ENCODE data around the gene METRNL.

DNA sequence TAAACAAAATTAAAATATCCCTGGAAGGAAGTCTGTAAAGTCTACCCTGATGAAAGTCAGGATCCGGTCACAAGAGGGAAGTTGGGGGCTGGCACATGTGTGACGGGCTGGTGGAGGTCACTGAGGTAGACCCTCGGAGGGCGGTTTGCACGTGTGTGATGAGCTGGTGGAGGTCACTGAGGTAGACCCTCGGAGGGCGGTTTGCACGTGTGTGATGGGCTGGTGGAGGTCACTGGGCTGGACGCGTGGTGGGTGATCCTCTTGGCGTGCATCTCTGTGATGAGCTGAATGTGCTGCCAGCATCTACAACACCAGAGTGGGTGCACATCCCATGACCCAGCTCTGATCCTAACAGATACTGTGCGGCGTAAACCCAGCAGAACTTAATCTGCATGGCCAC lies 43.7 kb upstream of the METRNL start:
- TF ChIP-seq, protein P1, sequence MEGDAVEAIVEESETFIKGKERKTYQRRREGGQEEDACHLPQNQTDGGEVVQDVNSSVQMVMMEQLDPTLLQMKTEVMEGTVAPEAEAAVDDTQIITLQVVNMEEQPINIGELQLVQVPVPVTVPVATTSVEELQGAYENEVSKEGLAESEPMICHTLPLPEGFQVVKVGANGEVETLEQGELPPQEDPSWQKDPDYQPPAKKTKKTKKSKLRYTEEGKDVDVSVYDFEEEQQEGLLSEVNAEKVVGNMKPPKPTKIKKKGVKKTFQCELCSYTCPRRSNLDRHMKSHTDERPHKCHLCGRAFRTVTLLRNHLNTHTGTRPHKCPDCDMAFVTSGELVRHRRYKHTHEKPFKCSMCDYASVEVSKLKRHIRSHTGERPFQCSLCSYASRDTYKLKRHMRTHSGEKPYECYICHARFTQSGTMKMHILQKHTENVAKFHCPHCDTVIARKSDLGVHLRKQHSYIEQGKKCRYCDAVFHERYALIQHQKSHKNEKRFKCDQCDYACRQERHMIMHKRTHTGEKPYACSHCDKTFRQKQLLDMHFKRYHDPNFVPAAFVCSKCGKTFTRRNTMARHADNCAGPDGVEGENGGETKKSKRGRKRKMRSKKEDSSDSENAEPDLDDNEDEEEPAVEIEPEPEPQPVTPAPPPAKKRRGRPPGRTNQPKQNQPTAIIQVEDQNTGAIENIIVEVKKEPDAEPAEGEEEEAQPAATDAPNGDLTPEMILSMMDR (IDR thresholded peaks at IDR 0.05; ENCODE audit: low read depth, low read length), result no peak
- no peak for TF ChIP-seq EZH2phosphoT487 (IDR thresholded peaks at IDR 0.05; ENCODE audit: low read depth)
